HG03342 (cell line): ENCODE data around the gene SYCP3.
"Not testable (repeated sequence)": the region's sequence is repeated elsewhere in the genome, so short reads cannot be mapped to it uniquely, and the experiment has no call there.

Experiments
- ATAC-seq: cut with Tn5 transposase; IDR thresholded peaks from one replicate; pipeline ENCODE4 v1.9.1; 2021; ENCODE audit warnings: mild to moderate bottlenecking, moderate library complexity; ENCODE audit not compliant: unreplicated experiment

The SYCP3 gene

GRCh38 chr12:101685092-101685491 lies 54.2 kb downstream of the SYCP3 start:
- ATAC-seq, result no peak

GRCh38 chr12:101681627-101682026 lies 57.6 kb downstream of the SYCP3 start:
- not testable (repeated sequence) for ATAC-seq

- no peak for ATAC-seq
These were observed 58.6 kb downstream of the SYCP3 start for GRCh38 chr12:101680647-101681046.

- ATAC-seq, result no peak
These were observed 59.0 kb downstream of the SYCP3 start for GRCh38 chr12:101680240-101680639.
